ENCODE measurements around the gene GAN. TPM values are rescaled to one million over a fixed set of nuclear protein-coding genes. Genes with fewer than 3 reads are reported as not detected.

Gene GAN
- total RNA-seq, 5 donors from 2014 or later (not counting 1 experiment from before 2014, with no cell fraction given), result 5.4 to 8.1 (median 7.5) TPM

DNA sequence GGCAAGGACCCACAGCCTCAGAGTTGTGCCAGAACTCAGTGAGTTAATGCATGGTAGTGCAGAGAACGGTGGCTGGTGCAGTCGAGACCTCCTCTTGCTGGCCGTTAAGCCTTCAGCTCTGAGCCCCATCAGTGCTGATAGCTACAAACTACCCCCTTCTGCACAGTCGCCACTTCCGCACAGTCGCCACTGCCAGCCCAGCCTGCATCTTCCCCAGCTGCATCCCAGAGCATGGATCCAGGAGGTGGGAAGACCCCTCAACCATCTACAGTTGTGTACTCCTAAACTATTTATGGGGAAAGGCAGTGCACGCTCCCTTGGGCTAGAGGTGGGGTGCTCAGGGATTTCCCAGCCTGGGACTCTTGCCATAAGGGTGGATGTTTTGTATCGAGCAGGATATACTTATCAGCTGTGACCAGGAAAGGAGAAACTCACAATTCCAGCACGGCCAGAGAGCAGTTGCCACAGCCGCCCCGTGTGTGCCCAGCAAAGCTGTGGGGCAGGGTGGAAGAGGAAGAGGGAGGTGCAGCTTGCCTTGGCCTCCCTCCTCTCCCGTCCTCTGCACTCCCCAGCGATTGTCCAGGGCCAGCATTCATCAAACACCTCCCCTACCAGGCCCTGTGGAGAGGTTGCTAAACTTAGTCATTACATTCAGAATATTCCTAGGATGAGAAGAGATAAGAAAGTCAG lies 80.3 kb downstream of the GAN start:
- H3K4me3 Mint-ChIP-seq, result no peak overlapping the region
- ChIA-PET CTCF (no interaction called here), POLR2A (no interaction called here)
- H3K27me3 ChIP-seq (replicated peaks in 1 of 2; ENCODE audit: control insufficient read depth in 2 of 2, extremely low read depth in 1 of 2, insufficient read depth in 2 of 2, low read length in 1 of 2), result no peaks in the 10 kb centered on the region
- H3K4me3 ChIP-seq (ENCODE audit: control insufficient read depth in 1 of 2, extremely low read depth in 1 of 2, low read length in 1 of 2), result no peak overlapping the region
- H3K27ac ChIP-seq (ENCODE audit: low read length), result no peak overlapping the region
- no peak for ATAC-seq (replicated peaks in 1 of 4)
- no peaks in the 10 kb centered on the region for H3K9me3 ChIP-seq
- H3K27me3 Mint-ChIP-seq, result no peaks in the 10 kb centered on the region
- H3K4me1 ChIP-seq (ENCODE audit: control insufficient read depth in 1 of 2, extremely low read depth in 1 of 2, insufficient read depth in 2 of 2, low read length in 2 of 2), result no peaks in the 10 kb centered on the region
- 90% methylated on average over 2 of the region's 13 CpGs for WGBS (ENCODE audit: insufficient coverage)
- H3K27ac Mint-ChIP-seq, result no peak overlapping the region
- H3K36me3 ChIP-seq (ENCODE audit: control insufficient read depth in 2 of 2, extremely low read depth in 1 of 2, insufficient read depth in 1 of 2, low read length in 1 of 2), result peaks cover 0 to 3% of the 10 kb centered on the region in 2 donors
- peaks cover 0 to 2% (median 0%) of the 10 kb centered on the region in 3 donors for H3K9me3 Mint-ChIP-seq
- DNase-seq, result no peak
- H3K4me1 Mint-ChIP-seq, result no peaks in the 10 kb centered on the region
- peaks cover 12% of the 10 kb centered on the region for H3K36me3 Mint-ChIP-seq

GRCh38 chr16:81397058-81397878 lies 82.5 kb downstream of the GAN start:
- POLR2A ChIA-PET, result no interaction called here

GRCh38 chr16:81397879-81398520 lies 83.2 kb downstream of the GAN start:
- Mint-ChIP-seq H3K27ac (no peak overlapping the region), H3K4me3 (no peak overlapping the region), H3K9me3 (peaks cover 0 to 4% (median 0%) of the 10 kb centered on the region in 3 donors), H3K36me3 (no peaks in the 10 kb centered on the region), H3K27me3 (no peaks in the 10 kb centered on the region), H3K4me1 (no peaks in the 10 kb centered on the region)
- H3K4me1 ChIP-seq (ENCODE audit: control insufficient read depth in 1 of 2, extremely low read depth in 1 of 2, insufficient read depth in 2 of 2, low read length in 2 of 2), result no peaks in the 10 kb centered on the region
- H3K27ac ChIP-seq (ENCODE audit: low read length), result no peak overlapping the region
- DNase-seq (no peak), ATAC-seq (replicated peaks in 1 of 4) (no peak)
- peaks cover 0 to 5% of the 10 kb centered on the region in 2 experiments for H3K27me3 ChIP-seq (replicated peaks in 1 of 2; ENCODE audit: control insufficient read depth in 2 of 2, extremely low read depth in 1 of 2, insufficient read depth in 2 of 2, low read length in 1 of 2)
- ChIA-PET CTCF (interaction anchor here in 1 of 2 donors (0.5 to 0.6 kb wide), 2 partner anchors 108 to 644 kb away, joined by 3 to 6 read pairs; no protein-coding TSS in a partner anchor), POLR2A (no interaction called here)
- WGBS (ENCODE audit: insufficient coverage), result 90% methylated on average over 5 of the region's 14 CpGs
- H3K9me3 ChIP-seq, result no peaks in the 10 kb centered on the region
- H3K36me3 ChIP-seq (ENCODE audit: control insufficient read depth in 2 of 2, extremely low read depth in 1 of 2, insufficient read depth in 1 of 2, low read length in 1 of 2), result no peaks in the 10 kb centered on the region
- no peak overlapping the region for H3K4me3 ChIP-seq (ENCODE audit: control insufficient read depth in 1 of 2, extremely low read depth in 1 of 2, low read length in 1 of 2)

More at GRCh38 chr16:81397058-81397878, 82.5 kb downstream of the GAN start:
- Histone ChIP-seq H3K4me3 (ENCODE audit: control insufficient read depth in 1 of 2, extremely low read depth in 1 of 2, low read length in 1 of 2) (no peak overlapping the region), H3K27me3 (replicated peaks in 1 of 2; ENCODE audit: control insufficient read depth in 2 of 2, extremely low read depth in 1 of 2, insufficient read depth in 2 of 2, low read length in 1 of 2) (peaks cover 0 to 2% of the 10 kb centered on the region in 2 experiments), H3K27ac (ENCODE audit: low read length) (no peak overlapping the region), H3K9me3 (no peaks in the 10 kb centered on the region), H3K36me3 (ENCODE audit: control insufficient read depth in 2 of 2, extremely low read depth in 1 of 2, insufficient read depth in 1 of 2, low read length in 1 of 2) (no peaks in the 10 kb centered on the region), H3K4me1 (ENCODE audit: control insufficient read depth in 1 of 2, extremely low read depth in 1 of 2, insufficient read depth in 2 of 2, low read length in 2 of 2) (no peaks in the 10 kb centered on the region)
- Mint-ChIP-seq H3K4me3 (no peak overlapping the region), H3K27me3 (no peaks in the 10 kb centered on the region), H3K4me1 (no peaks in the 10 kb centered on the region), H3K27ac (no peak overlapping the region), H3K36me3 (no peaks in the 10 kb centered on the region), H3K9me3 (peaks cover 0 to 4% (median 0%) of the 10 kb centered on the region in 3 donors)
- DNase-seq (no peak), ATAC-seq (replicated peaks in 1 of 4) (no peak)
- WGBS (ENCODE audit: insufficient coverage), result 85% methylated on average over 19 of the region's 21 CpGs
- CTCF ChIA-PET, result no interaction called here

DNA sequence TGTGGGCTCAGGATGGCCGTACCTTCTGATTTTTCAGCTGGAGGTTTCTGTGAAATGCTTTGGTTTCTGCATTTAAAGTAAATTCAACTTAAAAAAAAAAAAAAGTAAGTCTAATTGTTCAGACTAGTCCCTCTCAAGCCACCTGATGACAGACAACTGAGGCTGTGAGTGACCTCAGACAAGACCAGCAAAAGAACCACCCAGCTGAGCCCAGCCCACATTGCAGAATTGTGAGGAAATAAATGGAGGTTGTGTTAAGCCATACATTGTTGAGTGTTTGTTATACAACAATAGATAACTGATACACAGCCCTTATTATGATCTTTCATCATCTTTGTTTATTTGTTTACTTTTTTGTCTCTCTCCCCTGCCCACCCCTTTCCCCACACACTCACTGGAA lies 85.1 kb downstream of the GAN start:
- WGBS (ENCODE audit: insufficient coverage), result no CpG with 5 or more reads among the region's 1 CpG
- peaks cover 0 to 6% (median 0%) of the 10 kb centered on the region in 3 donors for H3K4me1 Mint-ChIP-seq
- ChIA-PET POLR2A (no interaction called here), CTCF (no interaction called here)
- Histone ChIP-seq H3K4me1 (ENCODE audit: control insufficient read depth in 1 of 2, extremely low read depth in 1 of 2, insufficient read depth in 2 of 2, low read length in 2 of 2) (peaks cover 0 to 10% of the 10 kb centered on the region in 2 experiments), H3K4me3 (ENCODE audit: control insufficient read depth in 1 of 2, extremely low read depth in 1 of 2, low read length in 1 of 2) (no peak overlapping the region), H3K36me3 (ENCODE audit: control insufficient read depth in 2 of 2, extremely low read depth in 1 of 2, insufficient read depth in 1 of 2, low read length in 1 of 2) (no peaks in the 10 kb centered on the region), H3K27ac (ENCODE audit: low read length) (no peak overlapping the region), H3K27me3 (replicated peaks in 1 of 2; ENCODE audit: control insufficient read depth in 2 of 2, extremely low read depth in 1 of 2, insufficient read depth in 2 of 2, low read length in 1 of 2) (peaks cover 0 to 5% of the 10 kb centered on the region in 2 experiments), H3K9me3 (no peaks in the 10 kb centered on the region)
- H3K27ac Mint-ChIP-seq, result no peak overlapping the region
- no peaks in the 10 kb centered on the region for H3K36me3 Mint-ChIP-seq
- ATAC-seq (replicated peaks in 1 of 4), result no peak
- no peaks in the 10 kb centered on the region for H3K27me3 Mint-ChIP-seq
- DNase-seq, result no peak
- H3K9me3 Mint-ChIP-seq, result peaks cover 0 to 4% (median 0%) of the 10 kb centered on the region in 3 donors
- H3K4me3 Mint-ChIP-seq, result no peak overlapping the region

DNA sequence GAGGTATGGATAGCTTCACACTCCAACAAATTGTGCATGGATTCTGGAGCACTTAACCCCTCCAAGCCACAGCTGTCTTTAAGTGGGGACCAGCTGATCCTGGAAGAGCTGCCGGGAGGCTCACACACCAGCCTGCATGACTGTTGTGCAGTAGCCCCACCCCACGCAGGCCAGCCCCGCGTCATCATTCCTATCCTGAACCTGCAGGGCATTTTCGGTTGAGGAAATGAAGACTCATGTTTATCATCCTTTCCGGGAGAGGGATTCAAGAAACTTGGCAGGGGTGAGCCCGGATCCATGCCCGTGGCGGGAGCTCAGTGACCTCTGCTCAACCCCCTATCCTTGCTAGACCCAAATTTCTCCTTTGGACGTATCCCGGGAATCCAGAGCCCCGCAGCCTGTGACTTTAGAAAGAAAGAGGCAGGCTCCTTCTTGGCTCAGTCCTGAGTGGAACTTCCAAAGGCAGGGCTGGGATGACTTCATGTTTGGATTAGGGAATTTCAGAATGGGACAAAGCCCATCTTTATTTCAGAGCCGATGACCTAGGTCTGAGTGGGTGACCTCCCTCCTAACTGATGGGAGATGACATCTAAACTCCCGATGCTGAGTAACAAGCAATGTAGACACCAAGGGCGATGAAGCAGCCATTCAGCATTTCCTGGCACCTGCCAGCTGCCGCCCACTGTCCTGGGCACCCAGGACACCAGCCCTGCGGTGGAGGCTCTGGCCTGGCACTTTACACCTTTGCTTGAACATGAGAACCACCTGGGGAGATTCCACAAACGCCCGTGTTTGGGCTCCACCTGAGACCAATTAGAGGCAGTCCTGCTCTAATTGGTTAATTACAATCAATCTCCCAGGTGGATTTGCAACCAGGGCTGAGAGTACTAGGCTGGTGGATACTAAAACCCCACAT lies 86.5 kb downstream of the GAN start:
- ATAC-seq (replicated peaks in 1 of 4) (no peak), DNase-seq (peak in 1 of 35 experiments; percentile 17)
- WGBS (ENCODE audit: insufficient coverage), result 78% methylated on average over 15 of the region's 19 CpGs
- Mint-ChIP-seq H3K27me3 (no peaks in the 10 kb centered on the region), H3K9me3 (peaks cover 0 to 4% (median 0%) of the 10 kb centered on the region in 3 donors), H3K36me3 (no peaks in the 10 kb centered on the region), H3K4me1 (peaks cover 0 to 6% (median 0%) of the 10 kb centered on the region in 3 donors), H3K4me3 (no peak overlapping the region), H3K27ac (no peak overlapping the region)
- ChIA-PET POLR2A (no interaction called here), CTCF (interaction anchor here (0.6 to 0.7 kb wide), 4 partner anchors 286 to 320 kb away, joined by 3 to 7 read pairs (median 4); no protein-coding TSS in a partner anchor)
- Histone ChIP-seq H3K9me3 (no peaks in the 10 kb centered on the region), H3K4me1 (ENCODE audit: control insufficient read depth in 1 of 2, extremely low read depth in 1 of 2, insufficient read depth in 2 of 2, low read length in 2 of 2) (peaks cover 0 to 10% of the 10 kb centered on the region in 2 experiments), H3K27me3 (replicated peaks in 1 of 2; ENCODE audit: control insufficient read depth in 2 of 2, extremely low read depth in 1 of 2, insufficient read depth in 2 of 2, low read length in 1 of 2) (peaks cover 0 to 5% of the 10 kb centered on the region in 2 experiments), H3K27ac (ENCODE audit: low read length) (no peak overlapping the region), H3K36me3 (ENCODE audit: control insufficient read depth in 2 of 2, extremely low read depth in 1 of 2, insufficient read depth in 1 of 2, low read length in 1 of 2) (no peaks in the 10 kb centered on the region), H3K4me3 (ENCODE audit: control insufficient read depth in 1 of 2, extremely low read depth in 1 of 2, low read length in 1 of 2) (no peak overlapping the region)
